SW 1271 (cell line): Measurements from ENCODE around the gene FSTL5.

ENCODE experiments used
- DNase-seq, 2 experiments: peaks; one replicate each; lab custom pipeline; 2025; lab: John Stamatoyannopoulos, UW

FSTL5 gene

DNA sequence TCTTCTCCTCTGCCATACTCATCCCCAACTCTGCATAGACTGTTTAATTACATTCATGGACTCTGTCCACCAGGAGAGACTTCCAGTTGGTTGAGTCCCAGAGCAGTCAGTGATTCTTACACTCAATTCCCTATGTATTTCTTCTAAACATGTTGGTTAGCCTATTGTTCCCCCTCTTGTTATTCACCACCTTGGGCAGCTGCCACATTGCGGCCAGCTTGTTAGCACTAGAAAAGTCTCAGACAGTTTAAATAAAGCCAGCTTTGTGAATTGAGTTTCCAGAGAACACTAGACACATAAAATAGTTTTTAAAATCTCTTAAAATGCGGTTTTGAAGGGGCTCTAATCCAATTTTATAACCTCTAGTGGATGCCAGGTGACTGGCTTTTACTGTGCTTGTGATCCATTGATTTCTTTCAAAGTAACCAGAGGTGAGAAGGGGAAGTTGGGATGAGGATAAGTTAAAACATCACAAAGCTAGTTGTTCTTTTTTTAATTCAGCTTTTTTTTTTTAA, 827.7 kb downstream of the FSTL5 start:
- DNase-seq = no peak
